DMS153 treated with DMSO at 0.1 percent for 48 hours (cell line): ENCODE data around the gene DTNB.
"Not testable (repeated sequence)": the region's sequence is repeated elsewhere in the genome, so short reads cannot be mapped to it uniquely, and the experiment has no call there.

Source experiments
- DNase-seq: peaks from one replicate; lab custom pipeline; 2025; ENCODE audit not compliant: unreplicated experiment; lab: John Stamatoyannopoulos, UW

The DTNB gene

GRCh38 chr2:25633801-25634200 lies 39.6 kb downstream of the DTNB start:
- not testable (repeated sequence) for DNase-seq

GRCh38 chr2:25632396-25632795 lies 41.0 kb downstream of the DTNB start:
- DNase-seq = no peak

GRCh38 chr2:25624635-25625034 lies 48.7 kb downstream of the DTNB start:
- DNase-seq = no peak

GRCh38 chr2:25623361-25623760 lies 50.0 kb downstream of the DTNB start:
- no peak for DNase-seq

DNA sequence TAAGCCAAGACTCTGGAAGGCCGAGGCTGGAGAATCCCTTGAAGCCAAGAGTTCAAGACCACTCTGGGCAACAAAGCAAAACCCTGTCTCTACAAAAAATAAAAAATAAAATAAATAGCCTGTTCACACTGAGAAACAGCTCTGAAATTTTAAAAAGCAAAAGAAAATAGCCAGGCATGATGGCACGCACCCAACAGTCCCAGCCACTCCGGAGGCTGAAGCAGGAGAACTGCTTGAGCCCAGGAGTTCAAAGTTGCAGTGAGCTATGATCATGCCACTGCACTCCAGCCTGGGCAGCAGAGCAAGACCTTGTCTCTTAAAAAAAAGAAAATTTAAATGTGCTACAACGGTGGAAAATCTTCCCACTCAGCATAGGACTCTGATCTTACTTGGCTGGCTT lies 52.7 kb downstream of the DTNB start:
- no peak for DNase-seq

DNA sequence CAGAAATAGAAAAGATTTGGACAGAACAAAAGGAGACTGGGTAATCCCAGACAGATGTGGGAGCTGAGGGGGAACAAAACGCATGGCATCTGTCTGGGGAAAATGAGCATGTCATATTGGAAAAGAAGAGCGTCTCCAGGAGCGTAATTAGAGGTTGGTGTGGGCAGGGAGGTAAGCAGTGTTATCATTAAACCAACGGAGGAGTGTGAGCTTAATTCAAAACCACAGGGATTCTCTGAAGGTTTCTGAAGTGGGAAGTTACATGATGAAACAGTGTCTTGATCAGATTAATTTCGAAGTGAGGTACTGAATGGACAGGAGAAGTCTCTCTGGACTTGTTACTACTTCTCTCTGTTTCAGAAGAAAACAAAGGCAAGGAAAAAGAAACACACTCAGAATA lies 53.3 kb downstream of the DTNB start:
- no peak for DNase-seq

GRCh38 chr2:25619185-25619584 lies 54.2 kb downstream of the DTNB start:
- DNase-seq = no peak

GRCh38 chr2:25618676-25619075 lies 54.7 kb downstream of the DTNB start:
- peak; percentile 62 for DNase-seq

DNA sequence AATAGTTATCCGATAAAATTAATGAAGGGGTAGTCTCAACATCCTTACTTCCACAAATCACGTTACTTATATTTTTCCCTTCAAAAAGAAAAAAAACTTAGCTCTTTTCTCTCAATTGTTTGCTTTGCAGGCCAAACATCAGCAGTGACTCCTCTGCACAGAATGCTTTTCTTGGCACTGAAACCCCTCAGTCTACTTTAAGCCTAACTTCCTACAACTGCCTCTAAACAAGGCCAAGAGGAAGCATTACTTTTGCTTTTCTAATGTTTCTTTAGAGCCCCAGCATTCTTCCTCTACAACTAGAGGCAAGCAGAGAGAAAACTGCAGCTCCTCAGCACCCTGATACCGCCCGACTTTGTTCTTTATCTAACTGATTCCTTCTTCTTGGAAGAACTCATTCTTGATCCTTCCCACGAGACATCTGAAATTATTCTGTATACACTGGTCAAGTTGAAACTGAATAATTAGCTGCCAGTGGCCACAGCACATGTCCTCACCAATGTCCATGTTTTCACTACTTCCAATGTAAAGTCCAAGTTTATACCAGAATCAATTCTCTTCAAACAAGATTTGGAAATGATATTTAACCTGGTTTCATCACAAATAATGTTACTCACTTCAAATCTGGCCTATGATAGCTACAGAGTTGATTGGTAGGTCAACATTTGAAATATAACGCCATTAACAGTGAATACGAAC lies 55.3 kb downstream of the DTNB start:
- no peak for DNase-seq

DNA sequence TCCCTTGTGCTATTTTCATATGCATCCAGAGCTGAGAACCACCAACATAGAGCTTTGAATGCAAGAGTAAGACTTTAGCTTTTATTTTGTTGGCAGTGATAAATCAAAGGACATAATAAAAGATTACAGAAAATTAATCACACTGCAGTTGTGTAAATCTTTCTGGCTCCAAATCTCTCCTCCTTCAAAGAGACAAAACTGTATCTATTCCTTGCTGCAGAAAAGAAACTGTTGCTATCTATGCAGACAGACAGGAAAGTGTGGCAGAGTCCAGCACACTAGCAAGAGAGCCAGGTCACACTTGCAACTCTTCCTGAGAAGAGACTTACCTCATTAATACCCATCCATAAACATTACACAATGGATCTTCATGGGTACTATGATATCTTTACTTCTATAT lies 57.5 kb downstream of the DTNB start:
- no peak for DNase-seq

- no peak for DNase-seq
These were observed 58.0 kb downstream of the DTNB start for GRCh38 chr2:25615386-25615785.

GRCh38 chr2:25614711-25615110 lies 58.7 kb downstream of the DTNB start:
- no peak for DNase-seq

- no peak for DNase-seq
These were observed 64.7 kb downstream of the DTNB start for GRCh38 chr2:25608718-25609117.

GRCh38 chr2:25606892-25607291 lies 66.5 kb downstream of the DTNB start:
- peak; percentile 74 for DNase-seq

DNA sequence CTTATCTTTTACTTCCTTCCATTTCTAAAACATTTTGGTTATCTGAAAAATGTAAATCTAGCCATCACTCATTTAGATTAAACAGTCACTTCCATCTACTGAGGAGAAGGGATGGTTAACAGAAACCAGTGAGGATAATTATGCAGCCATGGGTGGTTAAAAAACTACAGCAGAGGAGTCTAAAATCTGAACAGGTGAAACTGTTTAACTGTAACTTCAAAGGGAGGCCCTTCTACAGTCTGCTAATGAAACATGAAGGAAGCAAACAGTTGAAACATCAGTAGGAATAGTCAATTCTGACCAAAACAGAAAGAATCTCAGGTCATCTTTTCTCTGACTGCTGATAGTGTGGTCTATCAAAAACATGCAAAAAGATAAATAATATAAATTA lies 71.0 kb downstream of the DTNB start:
- no peak for DNase-seq

GRCh38 chr2:25601711-25602332 lies 71.6 kb downstream of the DTNB start:
- DNase-seq = not testable (repeated sequence)

DNA sequence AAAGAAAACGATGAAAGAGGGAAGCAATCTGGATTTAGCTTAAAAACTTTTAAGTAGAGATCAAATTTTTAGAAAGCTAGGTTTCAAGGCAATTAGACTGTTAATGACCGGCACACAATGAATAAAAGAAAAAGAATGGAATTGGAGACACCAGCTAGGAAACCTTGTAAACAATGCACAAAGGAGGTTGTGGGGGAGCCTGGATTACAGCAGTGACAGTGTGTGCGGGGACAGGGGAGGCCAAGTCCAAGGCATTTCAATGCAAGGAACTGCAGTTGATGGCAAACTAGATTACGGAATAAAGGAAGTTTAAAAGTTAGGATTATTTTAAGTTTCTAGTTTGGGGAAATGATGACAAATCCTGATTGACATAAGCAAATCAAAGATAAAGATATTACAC lies 74.5 kb downstream of the DTNB start:
- DNase-seq = no peak

- DNase-seq = no peak
These were observed 75.0 kb downstream of the DTNB start for GRCh38 chr2:25598332-25598731.

- no peak for DNase-seq
These were observed 75.5 kb downstream of the DTNB start for GRCh38 chr2:25597881-25598280.

DNA sequence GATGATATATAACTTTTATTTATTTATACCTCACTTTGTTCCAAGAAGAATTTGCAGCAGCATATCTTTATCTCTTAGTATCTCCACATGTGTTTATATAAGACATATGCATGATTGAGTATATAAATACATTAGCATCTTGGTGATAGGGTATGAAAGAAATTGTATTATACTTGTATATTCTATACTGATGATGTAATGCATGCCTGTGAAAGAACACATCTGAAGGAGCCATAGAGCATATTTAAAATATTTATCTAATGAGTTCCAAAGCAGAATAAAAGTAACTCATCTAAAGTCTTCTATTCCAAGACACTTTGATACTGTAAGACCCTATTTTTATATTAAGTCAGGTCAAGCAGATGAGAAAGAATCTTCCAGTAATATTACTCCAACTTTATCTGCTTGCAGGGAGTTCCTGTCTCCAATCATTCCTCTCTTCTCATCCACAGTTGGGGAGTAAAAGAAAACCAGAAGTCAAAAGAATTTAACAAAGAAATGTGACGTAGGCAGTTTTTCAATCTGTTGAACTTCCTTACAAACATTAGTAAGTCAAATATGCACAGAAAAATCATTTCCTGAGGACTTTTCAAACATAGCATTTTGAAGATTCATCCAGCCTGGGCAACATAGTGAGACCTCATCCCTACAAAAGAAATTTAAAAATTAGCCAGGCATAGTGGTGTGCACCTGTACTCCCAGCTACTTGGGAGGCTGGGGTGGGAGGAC lies 76.7 kb downstream of the DTNB start:
- DNase-seq = no peak

GRCh38 chr2:25595393-25595792 lies 78.0 kb downstream of the DTNB start:
- DNase-seq = no peak

DNA sequence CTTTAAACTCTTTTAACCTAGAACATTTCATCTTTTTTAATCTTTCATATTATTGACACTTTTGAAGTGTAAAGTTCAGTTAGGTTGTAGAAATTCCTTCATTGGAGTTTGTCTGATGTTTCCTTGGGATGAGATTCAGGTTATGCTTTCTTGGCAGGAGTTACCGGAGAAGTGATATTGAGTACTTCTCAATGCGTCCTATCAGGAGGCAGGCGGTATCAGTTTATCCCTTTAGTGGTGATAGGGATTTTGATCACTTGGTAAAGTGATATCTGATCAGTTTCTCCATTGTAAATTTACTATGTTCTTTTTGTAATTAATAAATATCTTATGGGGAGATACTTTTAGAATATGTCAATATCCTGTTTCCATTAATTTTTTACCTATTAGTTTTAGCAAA lies 78.4 kb downstream of the DTNB start:
- no peak for DNase-seq
